SHP77 (cell line): Measurements from ENCODE around the gene GOLGA1.
"Not testable (repeated sequence)": the region's sequence is repeated elsewhere in the genome, so short reads cannot be mapped to it uniquely, and the experiment has no call there.

Experiments used
- DNase-seq, 2 experiments: peaks; one replicate each; lab custom pipeline; 2025; lab: John Stamatoyannopoulos, UW

GOLGA1 gene

DNA sequence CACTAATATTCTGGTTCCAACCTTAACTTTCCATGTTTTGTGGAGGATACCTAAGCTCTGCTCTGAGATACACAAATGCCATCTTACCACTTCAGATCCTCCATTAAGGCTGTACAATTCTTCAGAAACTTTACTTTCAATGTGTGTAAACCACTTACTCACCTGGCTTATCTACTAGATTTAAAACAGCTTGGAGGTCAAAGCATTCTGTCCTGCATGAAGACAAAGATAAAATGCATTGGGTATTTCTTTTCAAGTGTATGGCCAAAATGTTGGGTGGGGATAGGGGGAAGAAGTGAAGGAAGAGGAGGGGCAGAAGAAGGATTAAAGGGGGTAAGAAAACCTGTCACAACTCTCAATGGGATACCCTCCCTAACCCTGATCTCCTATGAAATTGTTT lies 939 bp downstream of the GOLGA1 start:
- DNase-seq = no peak

DNA sequence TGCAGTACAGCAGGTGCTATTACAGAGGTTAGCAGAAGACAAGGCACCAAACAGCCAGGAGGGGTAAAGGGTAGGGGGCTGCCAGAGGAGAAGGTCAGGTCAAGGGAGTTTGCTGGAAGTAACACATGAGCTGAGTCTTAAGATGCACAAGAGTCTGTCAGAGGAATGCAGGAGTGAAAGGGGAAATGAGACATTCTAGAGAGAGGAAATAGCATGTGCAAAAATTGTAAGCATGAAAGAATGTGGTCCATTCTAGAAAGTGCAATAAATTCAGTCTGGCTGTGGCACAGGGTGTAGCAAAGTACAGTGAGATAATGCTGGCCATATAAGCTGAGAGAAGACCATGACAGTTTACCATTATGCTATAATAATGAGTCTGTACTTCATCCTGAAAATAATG lies 6.6 kb downstream of the GOLGA1 start:
- no peak for DNase-seq

DNA sequence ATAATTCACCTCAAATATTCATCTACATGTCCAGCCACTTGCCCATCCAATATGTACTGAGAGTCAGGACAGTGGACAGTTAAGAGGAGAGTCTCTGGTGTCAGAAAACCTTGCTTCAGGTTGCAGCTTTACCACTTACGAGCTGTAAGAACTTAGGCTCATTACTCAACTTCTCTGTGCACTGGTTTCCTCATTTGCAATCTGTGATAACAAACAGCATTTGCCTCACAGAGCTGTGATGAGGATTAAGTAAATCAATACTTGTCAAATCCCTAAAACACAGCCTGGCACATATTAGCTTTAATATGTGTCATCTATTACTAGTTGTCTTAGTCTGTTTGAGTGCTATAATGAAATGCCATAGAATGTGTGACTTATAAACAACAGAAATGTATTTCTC lies 8.6 kb downstream of the GOLGA1 start:
- DNase-seq = no peak

DNA sequence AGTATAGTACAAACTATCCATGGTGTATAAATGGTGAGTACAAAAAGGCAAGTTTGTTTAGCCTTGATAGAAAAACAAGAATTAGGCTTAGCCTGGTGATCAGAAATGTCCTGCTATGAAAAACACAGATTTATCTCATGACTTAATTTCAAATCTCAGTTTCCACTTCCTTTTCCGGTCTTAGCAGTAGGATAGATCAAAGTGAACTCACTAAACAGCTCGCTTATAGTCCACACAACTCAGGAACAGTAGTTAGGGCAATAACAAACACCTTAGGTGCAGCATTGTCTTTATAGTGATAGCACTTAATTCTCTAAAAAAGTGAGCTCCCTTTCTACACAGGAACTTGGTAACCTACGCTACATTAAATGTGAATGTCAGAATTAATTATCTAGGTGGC lies 11.4 kb downstream of the GOLGA1 start:
- no peak for DNase-seq

DNA sequence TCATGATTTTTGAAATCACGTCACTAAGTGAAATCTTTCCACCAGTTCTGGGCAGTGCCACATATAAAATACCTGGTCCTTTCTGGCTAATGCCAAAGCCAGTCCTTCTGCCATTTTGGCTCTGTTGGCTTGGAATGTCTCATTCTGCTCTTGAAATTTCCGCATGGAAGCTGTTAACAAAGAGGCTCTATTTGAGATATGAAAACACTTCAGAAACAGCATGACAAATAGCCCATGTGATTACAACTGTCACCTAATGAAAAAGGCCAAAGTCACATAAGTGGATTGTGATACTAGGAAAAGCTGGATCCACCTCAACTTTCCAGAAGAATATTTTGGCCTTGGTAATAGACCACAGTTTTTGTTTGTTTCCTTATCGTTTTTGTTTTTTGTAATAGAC lies 12.8 kb downstream of the GOLGA1 start:
- DNase-seq = no peak

DNA sequence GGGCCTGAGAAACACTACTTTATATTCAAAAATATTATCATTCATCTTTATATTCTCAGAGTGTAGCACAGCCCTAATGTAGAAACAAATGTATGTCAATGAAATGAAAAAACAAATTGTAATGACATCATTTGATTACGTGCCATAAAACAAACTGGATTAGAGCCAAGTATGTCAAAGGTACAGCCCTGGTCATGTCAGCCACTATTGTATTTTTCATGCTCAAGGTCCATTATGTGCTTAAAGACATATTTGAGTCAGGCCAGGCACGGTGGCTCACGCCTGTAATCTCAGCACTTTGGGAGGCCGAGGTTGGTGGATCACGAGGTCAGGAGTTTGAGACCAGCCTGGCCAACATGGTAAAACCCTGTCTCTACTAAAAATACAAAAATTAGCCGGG lies 20.5 kb downstream of the GOLGA1 start:
- not testable (repeated sequence) for DNase-seq

DNA sequence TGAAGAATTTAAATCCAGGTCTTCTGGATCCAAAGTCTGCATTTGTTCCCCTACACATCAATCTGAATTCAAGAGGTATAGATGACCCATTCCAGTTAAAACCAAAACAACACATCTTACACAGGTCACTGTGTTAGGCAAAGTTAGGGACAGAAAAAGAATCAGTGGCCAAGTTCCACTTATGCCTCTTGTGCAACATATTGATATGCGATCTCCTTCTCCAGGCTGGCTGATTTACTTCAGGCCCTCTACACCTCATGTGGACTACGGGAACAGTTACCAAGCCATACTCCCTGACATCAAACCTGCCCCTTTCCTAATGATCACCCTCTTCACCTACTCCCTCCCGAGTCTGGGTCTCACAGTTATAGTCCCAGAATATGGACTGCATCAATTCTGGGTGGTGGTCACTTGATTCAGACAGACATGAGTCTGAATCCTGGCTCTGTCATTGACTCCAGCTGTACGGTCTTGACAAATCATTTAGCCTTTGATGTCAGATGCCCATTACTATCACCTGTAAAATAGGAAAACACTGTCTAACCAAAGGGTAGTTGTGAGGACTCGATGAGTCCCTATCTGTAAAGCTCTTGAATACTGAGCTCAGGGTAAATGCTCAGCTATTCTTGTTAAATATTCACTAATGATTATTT lies 26.0 kb downstream of the GOLGA1 start:
- DNase-seq = no peak

DNA sequence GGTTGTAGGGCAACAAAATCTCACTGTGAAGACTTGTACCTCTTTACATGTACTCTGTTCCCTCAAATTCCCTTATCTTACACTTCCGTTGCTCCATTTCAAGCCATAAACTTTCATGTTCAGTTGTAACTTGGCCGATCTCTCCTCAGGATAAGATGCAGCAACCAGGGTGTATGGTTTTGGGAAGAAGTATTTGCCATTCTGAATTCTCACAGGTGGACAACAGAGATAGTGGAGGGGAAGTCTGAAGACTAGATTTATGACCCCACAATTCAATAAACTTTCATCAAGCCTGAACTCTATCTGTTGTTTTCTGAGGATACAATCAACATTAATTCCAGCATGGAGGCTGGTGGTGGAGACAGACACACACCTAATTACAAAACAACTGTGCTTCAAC lies 27.5 kb downstream of the GOLGA1 start:
- DNase-seq = no peak

DNA sequence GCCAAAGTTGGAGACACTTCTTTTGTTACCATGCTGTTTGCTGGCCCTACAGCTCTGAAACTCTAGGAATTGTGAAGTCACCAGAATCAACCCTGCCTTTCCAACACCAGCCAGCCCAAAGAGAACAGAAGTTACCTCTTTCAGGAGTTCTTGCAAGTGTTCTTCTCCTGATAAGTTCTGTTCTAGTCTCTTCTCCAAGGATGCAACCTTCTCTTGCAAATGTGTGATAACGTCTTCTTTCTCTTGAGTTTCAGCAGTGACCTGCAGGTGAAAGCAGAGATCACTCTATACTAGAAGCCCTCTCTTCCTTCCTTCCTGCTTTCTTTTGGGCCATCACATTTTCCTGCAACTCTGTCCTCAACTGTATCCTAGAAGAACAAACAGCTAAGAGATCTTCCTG lies 29.1 kb downstream of the GOLGA1 start:
- no peak for DNase-seq

DNA sequence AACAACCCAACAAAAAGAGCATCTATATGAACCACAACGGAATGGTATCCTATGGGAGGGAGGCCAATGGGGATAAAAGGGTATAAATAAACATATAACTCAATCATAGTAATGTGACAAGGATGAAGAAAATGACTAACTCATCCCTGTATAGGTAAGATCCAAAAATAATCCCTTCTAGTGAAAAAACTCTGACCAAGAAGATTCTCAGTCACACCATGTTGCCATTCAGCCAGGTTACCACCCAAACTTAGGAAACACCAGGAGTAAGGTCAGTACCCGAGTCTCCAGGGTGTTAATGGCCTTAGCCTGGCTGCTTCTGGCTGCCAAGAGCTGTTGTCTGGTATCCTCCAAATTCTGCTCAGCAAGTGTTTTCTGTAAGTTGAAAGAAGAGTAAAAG lies 32.8 kb downstream of the GOLGA1 start:
- no peak for DNase-seq

DNA sequence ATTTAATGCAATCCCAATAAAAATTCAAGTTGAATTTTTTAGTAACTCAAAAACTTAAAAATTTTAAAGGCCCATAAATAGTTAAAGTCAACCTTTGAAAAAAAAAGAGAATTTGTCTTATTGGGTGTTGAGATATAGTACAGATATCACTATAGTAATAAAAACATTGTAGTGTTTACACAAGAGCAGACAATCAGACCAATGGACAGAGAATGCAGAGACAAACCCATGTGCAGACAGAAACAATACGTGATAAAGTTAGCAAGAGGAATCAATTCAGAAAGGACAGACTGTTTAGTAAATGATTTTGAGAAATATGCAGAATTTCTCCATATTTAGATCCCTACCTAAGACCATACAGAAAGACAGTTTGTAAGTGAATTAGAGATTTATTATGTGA lies 33.9 kb downstream of the GOLGA1 start:
- no peak for DNase-seq

DNA sequence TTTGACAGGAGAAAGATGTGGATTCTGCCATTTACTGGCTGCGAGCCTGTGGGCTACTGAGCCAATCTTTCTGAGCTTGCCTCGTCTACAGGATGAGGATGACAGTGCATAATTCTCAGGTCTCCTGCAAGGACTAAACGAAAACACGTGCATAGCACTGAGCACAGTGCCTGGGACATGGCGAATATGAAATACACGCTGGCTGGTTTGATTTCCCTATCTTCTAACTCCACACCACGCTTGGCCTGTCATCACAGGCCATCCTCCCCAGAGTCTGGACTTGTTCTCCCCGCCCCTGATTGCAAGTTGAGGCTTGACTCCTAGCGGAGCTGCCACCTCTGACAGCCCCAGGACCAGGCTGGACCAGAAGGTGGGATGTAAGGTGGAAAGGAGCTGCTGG lies 41.0 kb downstream of the GOLGA1 start:
- DNase-seq = no peak

DNA sequence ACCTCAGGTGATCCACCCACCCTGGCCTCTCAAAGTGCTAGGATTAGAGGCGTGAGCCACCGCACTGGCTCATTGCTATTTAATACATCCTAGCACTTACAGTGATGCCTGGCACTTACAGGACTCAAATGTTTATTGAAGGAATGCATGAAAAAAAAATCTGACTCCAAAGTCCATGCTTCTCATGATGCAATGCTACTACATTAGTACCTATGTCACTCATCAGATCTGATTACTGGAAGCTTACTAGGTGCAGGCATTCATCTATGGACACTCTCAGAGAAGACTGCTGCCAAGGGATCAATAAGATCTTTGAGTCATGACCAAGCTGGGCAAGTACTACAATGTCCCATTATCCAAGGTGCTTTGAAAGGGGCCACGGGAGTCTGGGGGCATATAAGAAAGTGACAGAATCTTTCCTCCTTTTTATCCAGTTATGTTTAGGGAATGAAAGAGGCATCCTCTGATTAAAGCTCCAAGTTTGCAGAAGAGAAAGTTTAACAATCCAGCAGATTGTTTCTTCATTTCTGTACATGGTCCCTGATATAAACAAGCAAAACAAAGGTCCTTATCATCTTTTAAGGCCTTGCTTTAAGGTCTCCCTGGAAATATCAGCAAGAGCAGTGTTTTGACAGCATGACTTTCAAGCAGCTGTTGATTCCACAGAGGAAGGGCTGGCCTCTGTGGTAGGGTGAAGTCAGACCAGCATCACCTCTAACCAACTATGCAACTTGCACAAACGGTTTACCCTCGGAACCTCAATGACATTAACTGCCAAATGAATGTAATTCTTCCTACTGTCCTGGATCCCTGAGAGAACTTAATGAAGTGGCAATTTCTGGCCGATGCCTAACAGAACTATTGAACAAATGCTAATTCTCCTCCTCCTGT lies 43.1 kb downstream of the GOLGA1 start:
- no peak for DNase-seq

DNA sequence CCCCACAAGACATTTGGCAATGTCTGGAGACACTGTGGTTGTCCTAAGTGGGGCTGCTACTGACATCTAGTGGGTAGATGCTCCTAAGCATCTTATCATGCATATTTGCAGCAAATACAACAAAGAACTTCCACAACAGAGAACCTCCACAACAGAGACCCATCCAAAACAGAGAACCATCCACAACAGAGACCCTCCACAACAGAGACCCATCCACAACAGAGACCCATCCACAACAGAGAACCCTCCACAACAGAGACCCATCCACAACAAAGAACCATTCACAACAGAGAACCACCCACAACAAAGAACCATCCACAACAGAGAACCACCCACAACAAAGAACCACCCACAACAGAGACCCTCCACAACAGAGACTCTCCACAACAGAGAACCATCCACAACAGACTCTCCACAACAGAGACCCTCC lies 46.1 kb downstream of the GOLGA1 start:
- DNase-seq = peak in 1 of 2 experiments; percentile 11

DNA sequence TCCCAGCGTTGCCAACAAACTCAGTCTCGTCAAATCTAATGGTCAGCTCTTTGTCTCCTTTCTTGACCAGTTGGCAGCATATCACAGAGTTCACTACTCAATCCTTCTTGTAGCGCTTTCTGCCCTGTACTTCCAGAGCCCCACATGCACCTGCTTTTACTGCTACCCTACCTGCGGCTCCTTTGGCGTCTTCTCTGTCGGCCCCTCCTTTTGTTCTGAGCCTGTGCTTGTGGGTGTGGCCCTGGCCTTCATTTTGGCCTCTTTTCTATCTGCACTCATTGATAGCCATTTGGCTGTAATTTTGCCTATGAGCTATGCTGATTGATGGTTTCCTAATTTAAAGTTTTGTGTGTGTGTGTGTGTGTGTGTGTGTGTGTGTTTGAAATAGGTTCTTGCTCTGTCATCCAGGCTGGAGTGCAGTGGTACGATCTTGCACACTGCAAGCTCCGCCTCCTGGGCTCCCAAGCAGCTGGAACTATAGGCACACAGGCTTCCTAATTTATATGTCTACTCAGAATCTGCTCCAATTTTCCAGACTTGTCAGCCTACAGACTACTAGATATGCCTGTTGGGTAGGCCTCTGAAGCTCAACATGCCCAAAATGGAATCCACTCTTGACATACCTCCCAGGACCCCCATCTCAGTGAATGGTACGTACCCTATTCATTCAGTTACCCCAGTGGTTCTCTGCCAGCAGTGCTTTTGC lies 46.7 kb downstream of the GOLGA1 start:
- DNase-seq = no peak

DNA sequence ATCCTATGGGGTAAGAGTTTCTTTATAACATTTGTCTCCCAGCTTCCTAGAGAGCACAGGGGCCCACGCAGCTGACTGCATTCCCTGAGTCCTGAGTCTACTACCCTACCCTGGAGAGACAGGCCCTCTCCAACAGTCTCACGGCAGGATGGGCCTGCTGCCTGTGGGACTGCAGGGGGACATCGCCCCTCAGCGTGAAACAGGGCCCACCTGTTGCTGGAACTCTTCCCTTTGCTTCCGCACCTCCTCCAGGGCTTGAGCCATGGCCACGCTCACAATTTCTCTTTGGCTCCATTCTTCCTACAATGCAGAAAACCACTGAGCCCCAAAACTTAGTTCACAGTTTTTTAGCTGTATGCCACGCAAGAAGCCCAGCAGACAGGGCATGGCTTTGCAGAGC lies 50.7 kb downstream of the GOLGA1 start:
- no peak for DNase-seq

DNA sequence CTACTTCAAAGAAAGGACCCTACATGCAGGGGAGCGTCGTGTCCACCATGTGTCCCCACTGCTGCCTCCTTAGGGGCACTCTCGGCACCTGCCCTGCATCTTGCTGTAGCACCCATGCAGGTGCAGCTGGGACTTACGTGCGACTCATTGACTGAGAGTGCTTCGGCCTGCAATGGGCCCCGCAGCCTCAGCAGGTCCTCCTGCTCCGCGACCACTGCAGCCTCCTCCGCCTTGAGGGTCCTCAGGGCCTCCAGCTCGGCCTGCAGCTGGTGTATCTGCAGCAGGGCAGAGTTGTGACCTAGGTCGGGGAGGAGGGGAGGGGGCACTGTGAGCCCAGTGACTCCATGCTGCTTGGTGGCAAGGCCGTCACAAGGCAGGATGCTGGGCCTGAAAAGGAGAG lies 51.9 kb downstream of the GOLGA1 start:
- DNase-seq = no peak

DNA sequence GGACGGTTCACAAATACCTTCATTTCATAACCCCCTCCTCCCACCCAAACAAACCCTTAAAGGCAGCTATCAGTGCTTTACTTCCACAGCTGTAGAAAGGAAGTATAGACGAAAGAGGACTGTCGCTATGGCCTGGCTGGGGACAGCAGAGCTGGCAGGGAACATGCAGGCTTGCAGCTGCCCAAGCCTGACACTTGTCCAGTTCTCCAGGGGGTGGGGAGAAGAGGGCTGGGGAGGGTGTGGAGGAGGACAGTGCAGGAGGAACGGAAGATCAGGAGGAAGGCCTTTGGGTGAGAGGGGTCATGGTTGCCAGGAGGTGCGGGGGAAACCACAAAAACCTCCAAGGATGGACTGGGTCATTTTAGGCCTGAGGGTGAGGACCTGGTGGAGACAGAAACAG lies 53.1 kb downstream of the GOLGA1 start:
- no peak for DNase-seq

DNA sequence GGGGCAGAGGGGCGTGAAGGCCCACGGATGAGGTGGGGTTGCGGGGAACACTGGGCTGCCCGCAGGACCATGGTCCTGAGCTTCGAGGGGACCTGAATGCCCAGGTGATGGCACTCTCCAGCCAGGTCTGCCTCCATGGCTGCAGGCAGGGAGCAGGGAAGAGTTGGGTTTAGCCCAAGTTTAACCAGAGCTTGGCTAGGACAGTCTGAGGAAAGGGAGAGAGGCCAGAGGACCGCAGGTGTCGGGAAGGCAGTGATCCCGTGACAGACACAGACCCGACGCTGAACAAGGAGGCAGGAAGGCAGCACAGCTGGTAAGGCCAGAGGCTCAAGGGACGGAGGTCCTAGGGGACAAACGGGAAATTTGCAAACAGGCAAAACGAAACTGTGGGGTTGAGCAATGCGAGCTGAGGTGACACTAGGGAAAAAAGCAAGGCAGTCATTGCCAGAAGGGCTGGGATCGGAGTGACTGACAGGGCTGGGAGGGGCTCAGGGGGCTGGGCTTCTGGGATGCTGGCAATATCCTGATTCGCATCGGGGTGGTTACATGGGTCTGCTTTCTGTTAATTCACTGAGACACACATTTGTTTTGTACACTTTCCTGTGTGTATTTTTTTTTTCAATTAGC lies 53.9 kb downstream of the GOLGA1 start:
- no peak for DNase-seq

DNA sequence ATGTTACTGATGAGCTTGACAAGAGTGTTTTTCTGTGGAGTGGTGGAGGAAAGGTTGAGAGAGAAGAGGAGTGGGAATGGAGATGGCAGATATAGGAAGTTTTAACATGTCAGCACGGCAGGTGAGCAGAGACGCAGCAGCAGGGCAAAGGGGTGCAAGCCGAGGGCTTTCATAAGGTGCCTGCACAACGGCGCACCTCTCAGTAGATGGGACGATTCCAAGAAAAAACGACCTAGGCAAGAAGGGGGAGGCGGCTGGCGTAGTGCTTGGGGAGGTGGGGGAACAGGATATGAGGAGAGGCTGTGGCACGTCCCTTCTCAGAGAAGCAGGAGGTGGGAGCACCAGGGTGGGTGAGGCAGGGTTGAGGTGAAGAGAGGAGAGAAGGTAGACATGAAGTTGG lies 54.4 kb downstream of the GOLGA1 start:
- no peak for DNase-seq

DNA sequence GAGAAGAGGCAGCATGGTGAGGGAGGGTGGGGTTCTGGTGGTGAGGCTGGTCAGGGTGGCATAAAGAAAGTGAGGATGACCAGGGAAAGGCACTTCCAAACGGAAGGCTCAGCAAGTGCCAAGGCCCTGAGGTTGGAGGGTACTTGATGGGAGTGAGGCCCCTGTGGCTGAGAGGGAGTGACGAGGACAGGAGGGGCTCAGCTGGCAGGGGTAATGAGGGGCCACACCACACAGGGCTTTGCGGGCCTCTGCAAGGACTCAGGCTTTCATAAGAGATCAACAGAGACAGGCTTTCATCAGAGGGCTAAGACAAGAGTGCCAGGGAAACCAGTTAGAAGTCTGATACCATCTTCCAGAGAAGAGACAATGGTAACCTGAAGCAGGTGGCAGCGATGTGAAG lies 55.3 kb downstream of the GOLGA1 start:
- no peak for DNase-seq

DNA sequence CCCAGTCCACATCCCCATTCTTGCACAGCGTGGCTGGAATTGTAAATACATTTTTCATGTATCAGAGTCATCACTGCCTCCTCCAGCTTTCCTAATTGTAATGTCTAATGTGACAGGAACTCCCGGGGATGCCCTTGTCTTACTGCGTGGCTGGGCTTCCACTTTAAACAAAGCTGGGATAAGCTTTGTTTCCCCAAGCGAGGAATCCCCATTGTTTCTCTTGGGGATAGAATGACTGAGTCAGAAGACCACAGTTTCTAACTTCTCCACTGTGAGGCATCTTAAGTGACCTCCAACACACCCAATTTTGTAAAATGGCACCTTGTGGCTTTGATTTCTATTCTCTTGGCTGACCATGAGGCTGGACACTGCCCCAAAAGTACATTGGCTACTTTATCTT lies 56.5 kb downstream of the GOLGA1 start:
- DNase-seq = no peak

DNA sequence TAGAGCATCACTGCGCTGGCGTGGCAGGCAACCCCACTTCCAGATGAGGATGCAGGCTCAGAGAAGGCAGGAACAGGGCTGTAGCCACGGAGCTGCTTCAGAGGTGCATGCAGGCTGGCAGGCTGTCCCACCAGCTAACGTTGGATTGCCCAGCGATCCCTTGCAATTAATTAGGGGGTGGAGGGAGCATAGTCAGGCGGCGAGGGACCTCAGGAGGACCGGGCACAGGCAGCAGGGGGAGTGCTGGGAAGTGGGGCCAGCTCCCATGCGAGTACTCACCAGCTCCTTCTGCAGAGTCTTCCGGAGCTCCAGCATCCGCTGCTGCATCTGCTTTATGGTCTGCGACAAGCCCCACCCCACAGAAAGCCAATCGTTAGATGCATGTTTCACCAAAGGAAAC lies 58.7 kb downstream of the GOLGA1 start:
- DNase-seq = no peak
